NCI-H510A (cell line): ENCODE results near the gene HNRNPA2B1.
"Not testable (repeated sequence)": the region's sequence is repeated elsewhere in the genome, so short reads cannot be mapped to it uniquely, and the experiment has no call there.

ENCODE experiments used
- DNase-seq: peaks from one replicate; lab custom pipeline; 2025; lab: John Stamatoyannopoulos, UW

HNRNPA2B1 gene

DNA sequence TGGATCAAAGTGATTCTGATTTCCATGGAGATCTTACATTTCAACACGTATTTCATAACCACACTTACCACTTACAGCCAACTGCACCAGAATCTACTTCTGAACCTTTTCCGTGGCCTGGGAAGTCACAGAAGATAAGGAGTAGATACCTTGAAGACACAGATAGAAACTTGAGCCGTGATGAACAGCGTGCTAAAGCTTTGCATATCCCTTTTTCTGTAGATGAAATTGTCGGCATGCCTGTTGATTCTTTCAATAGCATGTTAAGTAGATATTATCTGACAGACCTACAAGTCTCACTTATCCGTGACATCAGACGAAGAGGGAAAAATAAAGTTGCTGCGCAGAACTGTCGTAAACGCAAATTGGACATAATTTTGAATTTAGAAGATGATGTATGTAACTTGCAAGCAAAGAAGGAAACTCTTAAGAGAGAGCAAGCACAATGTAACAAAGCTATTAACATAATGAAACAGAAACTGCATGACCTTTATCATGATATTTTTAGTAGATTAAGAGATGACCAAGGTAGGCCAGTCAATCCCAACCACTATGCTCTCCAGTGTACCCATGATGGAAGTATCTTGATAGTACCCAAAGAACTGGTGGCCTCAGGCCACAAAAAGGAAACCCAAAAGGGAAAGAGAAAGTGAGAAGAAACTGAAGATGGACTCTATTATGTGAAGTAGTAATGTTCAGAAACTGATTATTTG, 15.3 kb downstream of the HNRNPA2B1 start:
- DNase-seq = no peak

DNA sequence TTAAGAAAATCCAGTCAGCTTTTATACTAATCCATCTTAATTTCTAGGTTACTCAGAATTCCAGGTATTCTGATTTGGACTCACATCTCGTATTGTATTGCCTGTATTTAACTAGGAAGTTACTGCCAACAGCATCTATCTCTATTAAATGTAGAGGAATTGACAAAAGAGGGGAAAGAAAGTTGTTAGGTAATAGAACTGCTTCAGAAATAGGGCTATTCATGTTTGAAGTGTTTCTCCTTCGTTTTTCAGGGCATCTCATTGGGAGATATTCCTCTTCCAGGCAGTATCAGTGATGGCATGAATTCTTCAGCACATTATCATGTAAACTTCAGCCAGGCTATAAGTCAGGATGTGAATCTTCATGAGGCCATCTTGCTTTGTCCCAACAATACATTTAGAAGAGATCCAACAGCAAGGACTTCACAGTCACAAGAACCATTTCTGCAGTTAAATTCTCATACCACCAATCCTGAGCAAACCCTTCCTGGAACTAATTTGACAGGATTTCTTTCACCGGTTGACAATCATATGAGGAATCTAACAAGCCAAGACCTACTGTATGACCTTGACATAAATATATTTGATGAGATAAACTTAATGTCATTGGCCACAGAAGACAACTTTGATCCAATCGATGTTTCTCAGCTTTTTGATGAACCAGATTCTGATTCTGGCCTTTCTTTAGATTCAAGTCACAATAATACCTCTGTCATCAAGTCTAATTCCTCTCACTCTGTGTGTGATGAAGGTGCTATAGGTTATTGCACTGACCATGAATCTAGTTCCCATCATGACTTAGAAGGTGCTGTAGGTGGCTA, 16.1 kb downstream of the HNRNPA2B1 start:
- not testable (repeated sequence) for DNase-seq

DNA sequence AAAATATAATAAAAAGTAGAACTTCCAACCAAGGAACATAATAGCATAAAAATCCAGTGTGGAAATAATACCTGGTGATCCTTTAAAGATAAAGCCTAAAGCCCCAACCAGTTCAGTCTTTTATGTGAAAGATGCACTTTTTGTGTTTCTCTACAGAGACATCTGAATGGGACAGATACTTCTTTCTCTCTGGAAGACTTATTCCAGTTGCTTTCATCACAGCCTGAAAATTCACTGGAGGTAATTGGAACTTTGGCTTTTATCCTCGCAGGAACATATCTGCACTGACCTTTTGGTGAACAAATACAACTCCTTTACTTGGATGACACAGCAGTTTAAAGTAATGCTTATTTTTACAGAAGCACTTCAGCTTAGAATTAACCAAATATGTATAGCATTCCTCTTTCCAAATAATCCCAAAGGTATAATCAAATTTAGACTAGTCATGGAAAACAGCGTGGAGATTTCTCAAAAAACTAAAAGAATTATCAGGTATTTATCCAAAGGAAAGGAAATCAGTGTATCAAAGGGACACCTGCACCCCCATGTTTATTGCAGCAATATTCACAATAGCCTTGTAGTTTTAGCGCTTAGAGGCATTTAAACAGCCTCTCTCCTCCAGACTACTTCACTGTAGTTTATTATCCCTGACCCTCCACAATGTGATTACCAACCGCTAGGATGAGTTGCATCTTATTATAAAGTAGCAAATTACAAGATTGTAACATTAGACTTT, 16.8 kb downstream of the HNRNPA2B1 start:
- no peak for DNase-seq

DNA sequence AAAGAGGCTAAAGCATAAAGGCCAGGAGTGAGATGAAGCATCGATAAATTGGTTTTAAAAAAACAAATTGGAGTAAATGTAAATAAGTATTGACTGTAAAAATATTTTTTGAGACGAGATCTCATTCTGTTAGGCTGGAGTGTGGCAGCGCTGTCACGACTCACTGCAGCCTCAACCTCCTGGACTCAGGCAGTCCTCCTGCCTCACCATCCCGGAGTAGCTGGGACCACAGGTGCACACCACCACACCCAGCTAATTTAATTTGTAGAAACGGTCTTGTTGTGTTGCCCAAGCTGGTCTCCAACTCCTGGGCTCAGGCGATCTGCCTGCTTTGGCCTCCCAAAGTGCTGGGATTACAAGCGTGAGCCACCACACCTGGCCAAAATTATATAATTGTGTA, 17.8 kb downstream of the HNRNPA2B1 start:
- DNase-seq = no peak

DNA sequence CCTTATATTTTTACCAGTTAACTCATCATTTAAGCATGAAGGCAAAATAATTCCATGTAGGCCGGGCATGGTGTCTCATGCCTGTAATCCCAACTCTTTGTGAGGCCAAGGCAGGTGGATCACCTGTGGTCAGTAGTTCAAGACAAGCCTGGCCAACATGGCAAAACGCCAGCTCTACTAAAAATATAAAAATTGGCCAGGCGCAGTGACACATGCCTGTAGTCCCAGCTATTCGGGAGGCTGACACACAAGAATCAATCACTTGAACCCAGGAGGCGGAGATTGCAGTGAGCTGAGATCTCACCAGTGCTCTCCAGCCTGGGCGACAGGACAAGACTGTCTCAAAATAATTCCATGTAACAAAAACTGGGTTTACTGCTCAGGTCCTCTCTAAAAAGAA, 18.3 kb downstream of the HNRNPA2B1 start:
- DNase-seq = no peak

- DNase-seq = no peak
Measured at GRCh38 chr7:26181474-26182227, 18.9 kb downstream of the HNRNPA2B1 start.

GRCh38 chr7:26180792-26181198, 19.8 kb downstream of the HNRNPA2B1 start:
- no peak for DNase-seq

GRCh38 chr7:26179826-26180497, 20.6 kb downstream of the HNRNPA2B1 start:
- no peak for DNase-seq

- no peak for DNase-seq
Measured at GRCh38 chr7:26179422-26179821, 21.1 kb downstream of the HNRNPA2B1 start.

GRCh38 chr7:26178272-26178960, 22.1 kb downstream of the HNRNPA2B1 start:
- no peak for DNase-seq

- DNase-seq = not testable (repeated sequence)
Measured at GRCh38 chr7:26177269-26177668, 23.3 kb downstream of the HNRNPA2B1 start.

GRCh38 chr7:26176696-26177095, 23.9 kb downstream of the HNRNPA2B1 start:
- not testable (repeated sequence) for DNase-seq

DNA sequence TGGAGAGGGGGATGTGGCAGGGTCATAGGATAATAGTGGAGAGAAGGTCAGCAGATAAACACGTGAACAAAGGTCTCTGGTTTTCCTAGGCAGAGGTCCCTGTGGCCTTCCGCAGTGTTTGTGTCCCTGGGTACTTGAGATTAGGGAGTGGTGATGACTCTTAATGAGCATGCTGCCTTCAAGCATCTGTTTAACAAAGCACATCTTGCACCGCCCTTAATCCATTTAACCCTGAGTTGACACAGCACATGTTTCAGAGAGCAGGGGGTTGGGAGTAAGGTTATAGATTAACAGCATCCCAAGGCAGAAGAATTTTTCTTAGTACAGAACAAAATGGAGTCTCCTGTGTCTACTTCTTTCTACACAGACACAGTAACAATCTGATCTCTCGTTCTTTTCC, 24.6 kb downstream of the HNRNPA2B1 start:
- DNase-seq = not testable (repeated sequence)

- DNase-seq = no peak
Measured at GRCh38 chr7:26172048-26172447, 28.5 kb downstream of the HNRNPA2B1 start.

- no peak for DNase-seq
Measured at GRCh38 chr7:26171601-26172000, 28.9 kb downstream of the HNRNPA2B1 start.

DNA sequence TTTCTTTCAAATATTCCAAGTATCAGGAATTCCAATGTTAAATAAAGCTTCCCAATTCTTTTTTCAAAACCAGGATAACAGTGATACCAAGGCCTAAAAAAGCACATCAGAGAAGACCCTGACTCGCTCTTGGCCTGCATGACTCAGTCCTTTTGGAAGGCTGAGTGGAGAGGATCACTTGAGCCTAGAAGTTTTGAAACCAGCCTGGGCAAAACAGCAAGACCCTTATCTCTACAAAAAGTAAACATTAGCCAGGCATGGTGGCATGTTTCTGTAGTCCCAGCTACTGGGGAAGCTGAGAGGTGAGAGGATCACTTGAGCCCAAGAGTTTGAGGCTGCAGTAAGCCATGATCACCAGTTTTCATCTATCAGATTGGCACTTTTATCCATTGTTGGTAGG, 29.9 kb downstream of the HNRNPA2B1 start:
- no peak for DNase-seq

GRCh38 chr7:26169271-26169670, 31.3 kb downstream of the HNRNPA2B1 start:
- DNase-seq = no peak

DNA sequence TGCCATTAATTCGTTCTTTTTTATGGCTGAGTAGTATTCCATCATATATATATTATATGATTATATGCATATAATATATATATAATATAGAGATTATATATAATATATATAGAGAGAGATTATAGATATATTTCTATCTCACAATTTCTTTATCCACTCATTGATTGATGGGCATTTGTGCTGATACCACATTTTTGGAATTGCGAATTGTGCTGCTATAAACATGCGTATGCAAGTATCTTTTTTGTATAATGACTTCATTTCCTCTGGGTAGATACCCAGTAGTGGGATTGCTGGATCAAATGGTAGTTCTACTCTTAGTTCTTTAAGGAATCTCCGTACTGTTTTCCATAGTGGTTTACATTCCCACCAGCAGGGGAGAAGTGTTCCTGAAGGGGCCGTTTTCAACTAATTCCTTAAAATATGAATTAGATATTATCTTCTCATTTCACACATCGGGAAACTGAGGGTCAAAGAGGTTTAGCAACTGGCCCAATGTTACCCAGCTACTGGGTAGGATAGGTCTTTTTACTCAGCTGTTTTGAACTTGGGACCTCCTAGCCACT, 32.0 kb downstream of the HNRNPA2B1 start:
- DNase-seq = no peak

DNA sequence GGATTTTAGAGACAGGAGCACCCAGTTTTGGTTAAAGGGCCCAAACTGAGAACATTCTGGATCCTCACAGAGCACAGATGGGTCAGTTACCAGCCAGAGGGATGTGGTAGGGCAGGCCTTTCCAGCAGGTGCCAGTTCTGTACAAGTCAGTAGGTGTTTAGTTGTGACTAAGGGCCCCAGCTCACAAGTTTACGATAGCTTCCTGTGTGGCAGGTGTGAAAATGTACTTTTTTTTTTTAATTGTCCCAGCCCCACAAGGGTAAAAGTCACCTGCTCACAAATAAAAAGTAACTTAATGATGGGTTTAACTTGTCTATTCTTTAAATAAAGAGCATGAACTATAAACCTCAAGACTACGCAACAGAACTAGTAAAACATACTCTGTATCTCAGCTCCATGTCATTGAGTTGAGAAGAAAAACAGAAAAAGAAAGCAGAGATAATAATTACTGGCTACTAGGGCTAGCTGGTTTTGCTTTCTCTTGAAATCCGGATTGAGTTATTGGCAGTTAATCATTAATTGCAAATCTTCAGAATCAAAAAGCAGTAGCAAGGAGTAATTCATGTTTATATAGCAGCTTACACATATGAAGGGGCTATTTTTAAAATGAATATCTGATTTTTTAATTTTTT, 33.1 kb downstream of the HNRNPA2B1 start:
- DNase-seq = no peak

GRCh38 chr7:26166684-26167266, 33.8 kb downstream of the HNRNPA2B1 start:
- no peak for DNase-seq
